Type B pancreatic cell (in vitro differentiated cells): ENCODE data around the gene EML1. TPM values are rescaled to one million over a fixed set of nuclear protein-coding genes. Genes with fewer than 3 reads are reported as not detected.
"Not testable (repeated sequence)": the region's sequence is repeated elsewhere in the genome, so short reads cannot be mapped to it uniquely, and the experiment has no call there.

Source experiments
- DNase-seq: peaks from one replicate; pipeline ENCODE4 v3.0.0; 2021; ENCODE audit warnings: mixed read lengths; ENCODE audit not compliant: unreplicated experiment; ENCODE audit errors: extremely low spot score
- H3K27ac Mint-ChIP-seq: 2 replicates; pipeline ENCODE4 v1.8.0; 2021; ENCODE audit warnings: mild to moderate bottlenecking, mixed read lengths
- H3K27me3 Mint-ChIP-seq: 2 replicates; pipeline ENCODE4 v1.8.0; 2021; ENCODE audit warnings: mixed read lengths
- H3K36me3 Mint-ChIP-seq: 2 replicates; pipeline ENCODE4 v1.8.0; 2021; ENCODE audit warnings: mixed read lengths
- H3K4me1 Mint-ChIP-seq: one replicate; pipeline ENCODE4 v1.8.0; 2021; ENCODE audit warnings: mixed read lengths; ENCODE audit not compliant: unreplicated experiment
- H3K4me3 Mint-ChIP-seq: 2 replicates; pipeline ENCODE4 v1.8.0; 2021; ENCODE audit warnings: mild to moderate bottlenecking, mixed read lengths
- H3K9me3 Mint-ChIP-seq: 2 replicates; pipeline ENCODE4 v1.8.0; 2021; ENCODE audit warnings: mixed read lengths
- CTCF ChIP-seq: fragments of 200-600 bp; sonication (generic); conservative IDR thresholded peaks from 2 replicates; pipeline ENCODE4 v1.5.0; 2021; ENCODE audit warnings: antibody characterized with exemption, mild to moderate bottlenecking
- total RNA-seq: library from RNA; stranded (reverse); gene quantifications from 2 replicates; pipeline ENCODE4 v1.2.1, GENCODE V29; 2021; ENCODE audit warnings: low replicate concordance

Gene EML1
- total RNA-seq, 1 donor from 2014 or later = 45.7 TPM

GRCh38 chr14:99758121-99758821 lies 34.9 kb upstream of the EML1 start:
- Mint-ChIP-seq H3K4me1 (peaks cover 25% of the 10 kb centered on the region), H3K9me3 (peaks cover 5% of the 10 kb centered on the region)

GRCh38 chr14:99758872-99759545 lies 34.2 kb upstream of the EML1 start:
- DNase-seq = no peak
- Mint-ChIP-seq H3K4me3 (no peak overlapping the region), H3K36me3 (no peaks in the 10 kb centered on the region), H3K27me3 (peaks cover 4% of the 10 kb centered on the region), H3K4me1 (peaks cover 21% of the 10 kb centered on the region), H3K9me3 (peaks cover 5% of the 10 kb centered on the region), H3K27ac (peak overlapping the region; percentile 91)
- no peak for TF ChIP-seq CTCF

More at GRCh38 chr14:99758121-99758821, 34.9 kb upstream of the EML1 start:
- Mint-ChIP-seq H3K27me3 (peaks cover 4% of the 10 kb centered on the region), H3K4me3 (peak overlapping the region; percentile 12), H3K27ac (peak overlapping the region; percentile 91), H3K36me3 (no peaks in the 10 kb centered on the region)
- no peak for TF ChIP-seq CTCF
- DNase-seq = no peak

- DNase-seq = no peak
- Mint-ChIP-seq H3K4me3 (no peak overlapping the region), H3K4me1 (peaks cover 21% of the 10 kb centered on the region), H3K27ac (peak overlapping the region; percentile 73), H3K9me3 (peaks cover 5% of the 10 kb centered on the region), H3K27me3 (peaks cover 4% of the 10 kb centered on the region), H3K36me3 (no peaks in the 10 kb centered on the region)
- no peak for TF ChIP-seq CTCF
Observed at GRCh38 chr14:99759546-99759925, 33.7 kb upstream of the EML1 start.

GRCh38 chr14:99760817-99761216 lies 32.4 kb upstream of the EML1 start:
- peaks cover 5% of the 10 kb centered on the region for H3K9me3 Mint-ChIP-seq
- H3K27ac Mint-ChIP-seq = peak overlapping the region; percentile 93
- peaks cover 21% of the 10 kb centered on the region for H3K4me1 Mint-ChIP-seq

GRCh38 chr14:99762911-99763310 lies 30.3 kb upstream of the EML1 start:
- not testable (repeated sequence) for H3K27ac Mint-ChIP-seq, H3K4me3 Mint-ChIP-seq, H3K9me3 Mint-ChIP-seq, DNase-seq, H3K27me3 Mint-ChIP-seq, H3K36me3 Mint-ChIP-seq
- H3K4me1 Mint-ChIP-seq = peaks cover 30% of the 10 kb centered on the region

More at GRCh38 chr14:99760817-99761216, 32.4 kb upstream of the EML1 start:
- no peak for TF ChIP-seq CTCF
- H3K36me3 Mint-ChIP-seq = no peaks in the 10 kb centered on the region
- no peak overlapping the region for H3K4me3 Mint-ChIP-seq
- no peak for DNase-seq
- peaks cover 4% of the 10 kb centered on the region for H3K27me3 Mint-ChIP-seq

GRCh38 chr14:99763527-99764221 lies 29.5 kb upstream of the EML1 start:
- Mint-ChIP-seq H3K4me1 (peaks cover 31% of the 10 kb centered on the region), H3K27ac (no peak overlapping the region), H3K9me3 (peaks cover 5% of the 10 kb centered on the region), H3K27me3 (peaks cover 8% of the 10 kb centered on the region), H3K4me3 (no peak overlapping the region), H3K36me3 (no peaks in the 10 kb centered on the region)
- TF ChIP-seq CTCF = no peak
- DNase-seq = no peak
